Muscle of leg (tissue), 11 donors: ENCODE data around the gene PATL2. TPM values are rescaled to one million over a fixed set of nuclear protein-coding genes. Genes with fewer than 3 reads are reported as not detected.
"Not testable (repeated sequence)": the region's sequence is repeated elsewhere in the genome, so short reads cannot be mapped to it uniquely, and the experiment has no call there.

Source experiments
- DNase-seq: peaks from one replicate; pipeline ENCODE4 v3.0.0; 2013
- H3K27ac ChIP-seq: one replicate; pipeline ENCODE4 v1.5.1; 2013; ENCODE audit warnings: mild to moderate bottlenecking, low read length, control low read depth
- H3K27me3 ChIP-seq: one replicate; pipeline ENCODE4 v1.6.1; 2013; ENCODE audit warnings: low read length; ENCODE audit not compliant: control insufficient read depth, insufficient read depth
- H3K36me3 ChIP-seq: one replicate; pipeline ENCODE4 v1.6.1; 2013; ENCODE audit warnings: low read length; ENCODE audit not compliant: control insufficient read depth, insufficient read depth
- H3K4me1 ChIP-seq: one replicate; pipeline ENCODE4 v1.6.1; 2013; ENCODE audit warnings: low read length; ENCODE audit not compliant: control insufficient read depth, insufficient read depth
- H3K4me3 ChIP-seq: one replicate; pipeline ENCODE4 v1.5.1; 2013; ENCODE audit warnings: low read length, control low read depth
- H3K9me3 ChIP-seq: replicated peaks from 2 replicates; pipeline ENCODE4 v1.6.1; 2013; ENCODE audit warnings: low read depth, low read length; ENCODE audit not compliant: control insufficient read depth
- WGBS: methylation state at CpG from one replicate; pipeline ENCODE4 v1.1.5; 2013; ENCODE audit warnings: missing lambda C conversion rate; ENCODE audit not compliant: insufficient coverage; 5-methylcytosine and 5-hydroxymethylcytosine counted together
- polyA plus RNA-seq, 8 donors: library from polyadenylated mRNA; unstranded; fragments of 120-200 nt; gene quantifications; one replicate each; pipeline versions ENCODE4 v1.2.1 to v1.2.3, GENCODE V29; 2013; ENCODE audit warnings: inconsistent platforms in 1 of 8, low replicate concordance in 1 of 8; ENCODE audit not compliant: insufficient read length in 8 of 8, insufficient read depth in 1 of 8
- total RNA-seq: library from RNA; stranded (reverse); fragments of 120-200 nt; gene quantifications from one replicate; pipeline ENCODE4 v1.2.4, GENCODE V29; 2013

The PATL2 gene
- total and polyA plus RNA-seq, 9 donors, result 0.58 to 1.2 (median 0.89) TPM

- Histone ChIP-seq H3K4me3 (no peak overlapping the region), H3K4me1 (no peaks in the 10 kb centered on the region), H3K27ac (no peak overlapping the region), H3K36me3 (peaks cover 44% of the 10 kb centered on the region), H3K27me3 (no peaks in the 10 kb centered on the region), H3K9me3 (no peaks in the 10 kb centered on the region)
- DNase-seq, result no peak
- no CpG with 5 or more reads among the region's 6 CpGs for WGBS
Measured at GRCh38 chr15:44654858-44655257, 56.3 kb downstream of the PATL2 start.

GRCh38 chr15:44647637-44648036 lies 63.5 kb downstream of the PATL2 start:
- Histone ChIP-seq H3K36me3 (peaks cover 37% of the 10 kb centered on the region), H3K4me3 (no peak overlapping the region), H3K4me1 (no peaks in the 10 kb centered on the region), H3K9me3 (no peaks in the 10 kb centered on the region), H3K27me3 (no peaks in the 10 kb centered on the region), H3K27ac (no peak overlapping the region)
- DNase-seq, result no peak

GRCh38 chr15:44647036-44647435 lies 64.1 kb downstream of the PATL2 start:
- Histone ChIP-seq H3K4me3 (no peak overlapping the region), H3K9me3 (no peaks in the 10 kb centered on the region), H3K36me3 (peaks cover 37% of the 10 kb centered on the region), H3K4me1 (no peaks in the 10 kb centered on the region), H3K27ac (no peak overlapping the region), H3K27me3 (no peaks in the 10 kb centered on the region)
- DNase-seq, result no peak
- WGBS, result no CpG with 5 or more reads among the region's 1 CpG

GRCh38 chr15:44646460-44646859 lies 64.7 kb downstream of the PATL2 start:
- H3K4me1 ChIP-seq, result no peaks in the 10 kb centered on the region
- H3K27me3 ChIP-seq, result no peaks in the 10 kb centered on the region
- no CpG with 5 or more reads among the region's 2 CpGs for WGBS
- peaks cover 35% of the 10 kb centered on the region for H3K36me3 ChIP-seq
- H3K4me3 ChIP-seq, result no peak overlapping the region
- no peak overlapping the region for H3K27ac ChIP-seq
- H3K9me3 ChIP-seq, result no peaks in the 10 kb centered on the region
- no peak for DNase-seq

GRCh38 chr15:44641651-44642050 lies 69.5 kb downstream of the PATL2 start:
- Histone ChIP-seq H3K27me3 (no peaks in the 10 kb centered on the region), H3K4me1 (no peaks in the 10 kb centered on the region), H3K27ac (no peak overlapping the region), H3K9me3 (no peaks in the 10 kb centered on the region), H3K36me3 (peaks cover 23% of the 10 kb centered on the region), H3K4me3 (no peak overlapping the region)
- no peak for DNase-seq
- no CpG with 5 or more reads among the region's 4 CpGs for WGBS

- no peak overlapping the region for H3K27ac ChIP-seq
Measured at GRCh38 chr15:44636976-44637375, 74.1 kb downstream of the PATL2 start.

GRCh38 chr15:44633603-44634002 lies 77.5 kb downstream of the PATL2 start:
- Histone ChIP-seq H3K27ac (no peak overlapping the region), H3K4me1 (no peaks in the 10 kb centered on the region), H3K36me3 (peaks cover 52% of the 10 kb centered on the region), H3K4me3 (no peak overlapping the region), H3K9me3 (no peaks in the 10 kb centered on the region), H3K27me3 (no peaks in the 10 kb centered on the region)
- no peak for DNase-seq
- WGBS, result no CpG with 5 or more reads among the region's 5 CpGs

More at GRCh38 chr15:44636976-44637375, 74.1 kb downstream of the PATL2 start:
- Histone ChIP-seq H3K27me3 (no peaks in the 10 kb centered on the region), H3K4me3 (no peak overlapping the region), H3K9me3 (no peaks in the 10 kb centered on the region), H3K4me1 (no peaks in the 10 kb centered on the region), H3K36me3 (peaks cover 46% of the 10 kb centered on the region)
- DNase-seq, result no peak
- no CpG with 5 or more reads among the region's 1 CpG for WGBS

GRCh38 chr15:44625286-44625685 lies 85.8 kb downstream of the PATL2 start:
- not testable (repeated sequence) for H3K9me3 ChIP-seq, DNase-seq, H3K4me3 ChIP-seq, H3K27me3 ChIP-seq, H3K4me1 ChIP-seq, H3K27ac ChIP-seq
- peaks cover 46% of the 10 kb centered on the region for H3K36me3 ChIP-seq
- WGBS, result no CpG with 5 or more reads among the region's 2 CpGs

- Histone ChIP-seq H3K36me3 (peaks cover 38% of the 10 kb centered on the region), H3K27me3 (no peaks in the 10 kb centered on the region), H3K9me3 (no peaks in the 10 kb centered on the region), H3K4me3 (no peak overlapping the region), H3K4me1 (no peaks in the 10 kb centered on the region), H3K27ac (no peak overlapping the region)
- DNase-seq, result no peak
Measured at GRCh38 chr15:44623178-44623577, 87.9 kb downstream of the PATL2 start.

GRCh38 chr15:44620081-44620480 lies 91.0 kb downstream of the PATL2 start:
- no peaks in the 10 kb centered on the region for H3K4me1 ChIP-seq
- no peak overlapping the region for H3K4me3 ChIP-seq
- H3K27me3 ChIP-seq, result no peaks in the 10 kb centered on the region
- H3K9me3 ChIP-seq, result no peaks in the 10 kb centered on the region
- DNase-seq, result no peak
- H3K36me3 ChIP-seq, result peaks cover 37% of the 10 kb centered on the region
- no CpG with 5 or more reads among the region's 1 CpG for WGBS
- no peak overlapping the region for H3K27ac ChIP-seq

GRCh38 chr15:44616974-44617373 lies 94.1 kb downstream of the PATL2 start:
- H3K27me3 ChIP-seq, result no peaks in the 10 kb centered on the region
- H3K36me3 ChIP-seq, result peaks cover 34% of the 10 kb centered on the region
- no CpG with 5 or more reads among the region's 2 CpGs for WGBS
- no peaks in the 10 kb centered on the region for H3K4me1 ChIP-seq
- no peak overlapping the region for H3K27ac ChIP-seq
- DNase-seq, result no peak
- no peak overlapping the region for H3K4me3 ChIP-seq
- H3K9me3 ChIP-seq, result no peaks in the 10 kb centered on the region
